ENCODE measurements around the gene NFE2L3.

DNA sequence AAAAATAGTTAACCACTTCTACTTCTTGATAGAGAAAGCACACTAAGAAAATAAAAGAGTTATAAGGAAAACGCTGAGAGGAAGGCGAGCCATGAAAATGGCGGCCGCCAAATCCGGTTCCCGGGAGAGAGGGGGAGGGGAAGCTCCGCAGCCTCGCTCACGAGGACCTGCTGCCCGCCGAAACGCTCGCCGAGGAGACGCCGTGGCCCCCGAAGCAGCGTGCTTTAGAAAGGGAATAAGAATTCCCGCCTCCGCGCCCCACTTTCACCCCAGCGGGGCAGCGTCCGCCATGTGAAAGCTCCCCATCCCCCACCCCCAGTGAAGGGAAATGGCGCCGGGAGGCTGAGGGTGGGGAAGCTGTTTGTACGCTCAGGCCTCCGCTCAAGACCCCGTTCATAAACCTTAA, 48.0 kb downstream of the NFE2L3 start:
- TF ChIP-seq, protein P1, sequence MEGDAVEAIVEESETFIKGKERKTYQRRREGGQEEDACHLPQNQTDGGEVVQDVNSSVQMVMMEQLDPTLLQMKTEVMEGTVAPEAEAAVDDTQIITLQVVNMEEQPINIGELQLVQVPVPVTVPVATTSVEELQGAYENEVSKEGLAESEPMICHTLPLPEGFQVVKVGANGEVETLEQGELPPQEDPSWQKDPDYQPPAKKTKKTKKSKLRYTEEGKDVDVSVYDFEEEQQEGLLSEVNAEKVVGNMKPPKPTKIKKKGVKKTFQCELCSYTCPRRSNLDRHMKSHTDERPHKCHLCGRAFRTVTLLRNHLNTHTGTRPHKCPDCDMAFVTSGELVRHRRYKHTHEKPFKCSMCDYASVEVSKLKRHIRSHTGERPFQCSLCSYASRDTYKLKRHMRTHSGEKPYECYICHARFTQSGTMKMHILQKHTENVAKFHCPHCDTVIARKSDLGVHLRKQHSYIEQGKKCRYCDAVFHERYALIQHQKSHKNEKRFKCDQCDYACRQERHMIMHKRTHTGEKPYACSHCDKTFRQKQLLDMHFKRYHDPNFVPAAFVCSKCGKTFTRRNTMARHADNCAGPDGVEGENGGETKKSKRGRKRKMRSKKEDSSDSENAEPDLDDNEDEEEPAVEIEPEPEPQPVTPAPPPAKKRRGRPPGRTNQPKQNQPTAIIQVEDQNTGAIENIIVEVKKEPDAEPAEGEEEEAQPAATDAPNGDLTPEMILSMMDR (IDR thresholded peaks at IDR 0.05; ENCODE audit: low read depth, low read length): no peak
- no peak for TF ChIP-seq EZH2phosphoT487 (IDR thresholded peaks at IDR 0.05; ENCODE audit: low read depth)

Data from OCI-LY3 (cell line).